GM21447 (cell line): Measurements from ENCODE around the gene GFRA1.
"Not testable (repeated sequence)": the region's sequence is repeated elsewhere in the genome, so short reads cannot be mapped to it uniquely, and the experiment has no call there.

Source experiments
- ATAC-seq: cut with Tn5 transposase; IDR thresholded peaks from one replicate; pipeline ENCODE4 v1.9.1; 2021; ENCODE audit not compliant: unreplicated experiment

GFRA1 gene

GRCh38 chr10:116201670-116202430, 71.2 kb downstream of the GFRA1 start:
- ATAC-seq, result no peak

- ATAC-seq, result no peak
Measured at GRCh38 chr10:116201011-116201410, 72.0 kb downstream of the GFRA1 start.

- no peak for ATAC-seq
Measured at GRCh38 chr10:116198676-116199035, 74.3 kb downstream of the GFRA1 start.

- ATAC-seq, result no peak
Measured at GRCh38 chr10:116197946-116198675, 74.9 kb downstream of the GFRA1 start.

- no peak for ATAC-seq
Measured at GRCh38 chr10:116195583-116195982, 77.4 kb downstream of the GFRA1 start.

GRCh38 chr10:116195039-116195438, 78.0 kb downstream of the GFRA1 start:
- ATAC-seq, result no peak

- ATAC-seq, result no peak
Measured at GRCh38 chr10:116194061-116194460, 78.9 kb downstream of the GFRA1 start.

GRCh38 chr10:116190883-116191282, 82.1 kb downstream of the GFRA1 start:
- no peak for ATAC-seq

GRCh38 chr10:116186273-116186672, 86.7 kb downstream of the GFRA1 start:
- no peak for ATAC-seq

- no peak for ATAC-seq
Measured at GRCh38 chr10:116185199-116185867, 87.7 kb downstream of the GFRA1 start.

- no peak for ATAC-seq
Measured at GRCh38 chr10:116184512-116184794, 88.6 kb downstream of the GFRA1 start.

GRCh38 chr10:116183733-116184511, 89.1 kb downstream of the GFRA1 start:
- no peak for ATAC-seq

GRCh38 chr10:116182426-116182825, 90.6 kb downstream of the GFRA1 start:
- no peak for ATAC-seq

- ATAC-seq, result no peak
Measured at GRCh38 chr10:116178086-116178605, 94.9 kb downstream of the GFRA1 start.

- no peak for ATAC-seq
Measured at GRCh38 chr10:116175231-116175630, 97.8 kb downstream of the GFRA1 start.

GRCh38 chr10:116171505-116171904, 101.5 kb downstream of the GFRA1 start:
- ATAC-seq, result no peak

GRCh38 chr10:116170815-116171250, 102.2 kb downstream of the GFRA1 start:
- ATAC-seq, result no peak

GRCh38 chr10:116169782-116170445, 103.1 kb downstream of the GFRA1 start:
- no peak for ATAC-seq

- ATAC-seq, result no peak
Measured at GRCh38 chr10:116168745-116169144, 104.3 kb downstream of the GFRA1 start.

- ATAC-seq, result no peak
Measured at GRCh38 chr10:116168329-116168728, 104.7 kb downstream of the GFRA1 start.

GRCh38 chr10:116165941-116166340, 107.1 kb downstream of the GFRA1 start:
- ATAC-seq, result not testable (repeated sequence)
